Stomach (tissue), 9 donors: ENCODE measurements around the gene OST4. TPM values are rescaled to one million over a fixed set of nuclear protein-coding genes. Genes with fewer than 3 reads are reported as not detected.

ENCODE experiments used
- DNase-seq, 2 donors: peaks; one replicate each; pipeline versions ENCODE4 v3.0.0 to v3.0.0-alpha.2; 2013 to 2019
- H3K27ac ChIP-seq, 5 donors: fragments of 200-600 bp in 4 of 5; sonication (generic) in 4 of 5; one replicate each; pipeline ENCODE4 v1.5.1; 2013 to 2019; ENCODE audit warnings: mild to moderate bottlenecking in 1 of 5, moderate library complexity in 1 of 5
- H3K27me3 ChIP-seq, 3 donors: fragments of 200-600 bp; sonication (generic); one replicate each; pipeline ENCODE4 v1.5.1; 2017 to 2019; ENCODE audit warnings: mixed run types in 1 of 3
- H3K36me3 ChIP-seq, 4 donors: fragments of 200-600 bp; sonication (generic); 1 replicate in 3 of 4; 2 replicates in 1 of 4; pipeline ENCODE4 v1.5.1; 2016 to 2019
- H3K4me1 ChIP-seq, 4 donors: fragments of 200-600 bp; sonication (generic); one replicate each; pipeline ENCODE4 v1.5.1; 2016 to 2019
- H3K4me3 ChIP-seq, 4 donors: fragments of 200-600 bp; sonication (generic) in 3 of 4; one replicate each; pipeline ENCODE4 v1.5.1; 2016 to 2019; ENCODE audit warnings: mild to moderate bottlenecking in 1 of 4
- H3K9me3 ChIP-seq, 4 donors: fragments of 200-600 bp; sonication (generic); one replicate each; pipeline ENCODE4 v1.5.1; 2016 to 2019
- EP300 ChIP-seq: sonication (generic); formaldehyde crosslinking; IDR thresholded peaks from one replicate; pipeline ENCODE4 v1.6.1; 2017; ENCODE audit warnings: antibody characterized with exemption
- POLR2A ChIP-seq, 4 donors: fragments of 450-650 bp; IDR thresholded peaks; one replicate each; pipeline ENCODE4 v1.6.1; 2016; ENCODE audit warnings: antibody characterized with exemption in 4 of 4, control low read depth in 2 of 4, mild to moderate bottlenecking in 1 of 4, moderate library complexity in 1 of 4
- POLR2AphosphoS5 ChIP-seq, 3 donors: sonication (generic); formaldehyde crosslinking; IDR thresholded peaks; one replicate each; pipeline ENCODE4 v1.6.1; 2016; ENCODE audit warnings: antibody characterized with exemption in 3 of 3
- WGBS, 5 donors: extraction: QIAGEN DNeasy Blood & Tissue Kit in 3 of 5; methylation state at CpG; one replicate each; pipeline versions ENCODE4 v1.1.5 to v1.1.7; 2013 to 2018; 5-methylcytosine and 5-hydroxymethylcytosine counted together
- intact Hi-C: fragments of 100-400 bp; cut with DNase I; formaldehyde crosslinking; loops from one replicate; pipeline ENCODE4 v1.15.1; 2023; ENCODE audit warnings: low total_unique reads
- polyA plus RNA-seq, 3 donors: library from polyadenylated mRNA; stranded (reverse); fragments of 200-250 nt; gene quantifications; one replicate each; pipeline ENCODE4 v1.2.3, GENCODE V29; 2013
- total RNA-seq, 5 donors: library from RNA; depleted of rRNA; stranded (reverse); fragments of >200 nt; gene quantifications; one replicate each; pipeline versions ENCODE4 v1.1.0 to v1.2.3, GENCODE V29; 2014 to 2016
- TF ChIP-seq, protein P1 (sequence below), 7 experiments: fragments of 450-650 bp in 4 of 7; fragments of 200-600 bp in 3 of 7; sonication (generic) in 3 of 7; IDR thresholded peaks; one replicate each; pipeline ENCODE4 v1.5.1; 2016 to 2019; ENCODE audit warnings: antibody characterized with exemption in 7 of 7, control low read depth in 2 of 7, mild to moderate bottlenecking in 1 of 7
- donor health status: healthy with polysubstance abuse.
- donor health status: Bipolar disorder and iron deficiency.
- donor health status: healthy.

Gene OST4
- total and polyA plus RNA-seq, 8 donors = 16.8 to 610 (median 209) TPM

DNA sequence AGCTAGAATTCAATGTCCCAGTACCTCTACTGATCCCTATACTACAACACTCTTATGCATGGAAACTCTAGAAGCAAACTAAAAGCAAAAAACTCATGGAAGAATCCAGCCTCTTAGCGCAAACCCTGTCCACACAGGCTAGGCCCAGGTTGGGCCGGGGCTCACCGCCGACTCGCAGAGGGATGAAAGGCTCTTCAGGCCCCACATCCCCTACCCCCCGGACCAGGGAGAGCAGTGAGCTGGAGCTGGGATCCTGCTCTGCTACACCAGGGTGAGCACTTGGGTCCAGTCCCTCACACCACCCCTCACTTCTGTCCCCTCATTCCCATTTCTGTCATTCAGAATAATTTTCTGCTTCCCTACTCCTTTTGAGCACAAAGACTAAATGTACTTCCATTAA, 2.0 kb downstream of the OST4 start:
- H3K4me3 ChIP-seq = peak overlapping the region in 1 of 4 donors; percentile 90
- H3K27me3 ChIP-seq = no peaks in the 10 kb centered on the region
- TF ChIP-seq EP300 = no peak
- TF ChIP-seq POLR2A (IDR thresholded peaks at IDR 0.05) = no peak
- TF ChIP-seq, protein P1, sequence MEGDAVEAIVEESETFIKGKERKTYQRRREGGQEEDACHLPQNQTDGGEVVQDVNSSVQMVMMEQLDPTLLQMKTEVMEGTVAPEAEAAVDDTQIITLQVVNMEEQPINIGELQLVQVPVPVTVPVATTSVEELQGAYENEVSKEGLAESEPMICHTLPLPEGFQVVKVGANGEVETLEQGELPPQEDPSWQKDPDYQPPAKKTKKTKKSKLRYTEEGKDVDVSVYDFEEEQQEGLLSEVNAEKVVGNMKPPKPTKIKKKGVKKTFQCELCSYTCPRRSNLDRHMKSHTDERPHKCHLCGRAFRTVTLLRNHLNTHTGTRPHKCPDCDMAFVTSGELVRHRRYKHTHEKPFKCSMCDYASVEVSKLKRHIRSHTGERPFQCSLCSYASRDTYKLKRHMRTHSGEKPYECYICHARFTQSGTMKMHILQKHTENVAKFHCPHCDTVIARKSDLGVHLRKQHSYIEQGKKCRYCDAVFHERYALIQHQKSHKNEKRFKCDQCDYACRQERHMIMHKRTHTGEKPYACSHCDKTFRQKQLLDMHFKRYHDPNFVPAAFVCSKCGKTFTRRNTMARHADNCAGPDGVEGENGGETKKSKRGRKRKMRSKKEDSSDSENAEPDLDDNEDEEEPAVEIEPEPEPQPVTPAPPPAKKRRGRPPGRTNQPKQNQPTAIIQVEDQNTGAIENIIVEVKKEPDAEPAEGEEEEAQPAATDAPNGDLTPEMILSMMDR (IDR thresholded peaks at IDR 0.05) = no peak
- no peak for TF ChIP-seq POLR2AphosphoS5 (IDR thresholded peaks at IDR 0.05)
- peaks cover 30 to 68% (median 56%) of the 10 kb centered on the region in 4 donors for H3K4me1 ChIP-seq
- H3K9me3 ChIP-seq = no peaks in the 10 kb centered on the region
- peak overlapping the region in 3 of 5 donors; percentile 92 to 94 (median 92) for H3K27ac ChIP-seq
- WGBS, 5 donors = 88 to 98% (median 93%) methylated on average over 6 of the region's 6 CpGs
- H3K36me3 ChIP-seq = peaks cover 2 to 55% (median 48%) of the 10 kb centered on the region in 4 donors
- intact Hi-C loops = no loop called here
- DNase-seq = no peak

DNA sequence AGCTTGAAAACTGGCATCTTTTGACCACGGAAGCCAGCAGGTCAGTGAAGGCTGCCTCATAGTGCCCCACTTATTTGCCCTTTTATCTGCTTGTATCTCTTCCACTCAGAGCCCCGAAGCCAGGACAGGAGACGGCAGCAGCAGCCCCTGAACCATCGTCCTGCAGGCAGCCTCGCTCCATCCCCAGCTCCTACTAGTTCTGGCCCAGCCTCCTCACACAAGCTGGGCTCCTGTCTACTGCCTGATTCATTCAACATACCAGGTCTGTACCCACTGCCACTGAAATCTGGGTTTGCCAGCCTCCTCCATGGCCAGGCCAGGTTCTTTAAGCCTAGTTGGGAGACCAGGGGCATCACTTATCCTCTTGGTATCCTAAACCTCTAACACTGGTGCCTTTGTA, 4.1 kb downstream of the OST4 start:
- Histone ChIP-seq H3K4me1 (peaks cover 29 to 52% (median 43%) of the 10 kb centered on the region in 4 donors), H3K36me3 (peaks cover 2 to 61% (median 50%) of the 10 kb centered on the region in 4 donors), H3K27ac (no peak overlapping the region), H3K9me3 (no peaks in the 10 kb centered on the region), H3K27me3 (no peaks in the 10 kb centered on the region), H3K4me3 (no peak overlapping the region)
- intact Hi-C loops = no loop called here
- WGBS, 5 donors = 88 to 96% (median 90%) methylated on average over 5 of the region's 5 CpGs
- TF ChIP-seq EP300 (no peak), POLR2AphosphoS5 (IDR thresholded peaks at IDR 0.05) (no peak), POLR2A (IDR thresholded peaks at IDR 0.05) (no peak)
- TF ChIP-seq, protein P1 (IDR thresholded peaks at IDR 0.05) = no peak
- no peak for DNase-seq

DNA sequence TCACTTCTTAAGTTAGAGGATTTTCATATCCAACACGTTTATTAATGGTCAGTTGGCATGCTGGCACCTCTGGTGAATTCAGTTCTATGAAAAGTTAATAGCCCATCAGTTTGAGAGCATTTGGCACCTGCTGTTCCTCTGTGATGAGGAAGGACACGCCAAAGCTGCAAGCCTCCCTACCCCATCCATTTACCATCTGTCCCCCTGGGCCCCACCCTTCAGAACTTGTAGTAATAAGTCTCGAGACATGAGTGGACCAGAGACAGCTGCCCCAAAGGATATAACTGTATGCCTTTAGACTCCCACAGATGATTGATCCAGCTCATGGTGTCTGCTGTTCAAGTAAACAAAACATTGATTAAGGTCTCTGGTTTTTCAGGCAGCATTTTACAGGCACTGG, 6.3 kb downstream of the OST4 start:
- Histone ChIP-seq H3K36me3 (peaks cover 2 to 69% (median 61%) of the 10 kb centered on the region in 4 donors), H3K9me3 (no peaks in the 10 kb centered on the region), H3K4me1 (peaks cover 15 to 40% (median 28%) of the 10 kb centered on the region in 4 donors), H3K27ac (peak overlapping the region in 1 of 5 donors; percentile 4), H3K27me3 (no peaks in the 10 kb centered on the region), H3K4me3 (no peak overlapping the region)
- no peak for DNase-seq
- intact Hi-C loops = no loop called here
- 81 to 88% (median 85%) methylated on average over 3 of the region's 3 CpGs for WGBS, 5 donors
- TF ChIP-seq POLR2AphosphoS5 (IDR thresholded peaks at IDR 0.05) = no peak
- no peak for TF ChIP-seq EP300
- TF ChIP-seq, protein P1 (IDR thresholded peaks at IDR 0.05) = no peak
- TF ChIP-seq POLR2A (IDR thresholded peaks at IDR 0.05) = no peak

DNA sequence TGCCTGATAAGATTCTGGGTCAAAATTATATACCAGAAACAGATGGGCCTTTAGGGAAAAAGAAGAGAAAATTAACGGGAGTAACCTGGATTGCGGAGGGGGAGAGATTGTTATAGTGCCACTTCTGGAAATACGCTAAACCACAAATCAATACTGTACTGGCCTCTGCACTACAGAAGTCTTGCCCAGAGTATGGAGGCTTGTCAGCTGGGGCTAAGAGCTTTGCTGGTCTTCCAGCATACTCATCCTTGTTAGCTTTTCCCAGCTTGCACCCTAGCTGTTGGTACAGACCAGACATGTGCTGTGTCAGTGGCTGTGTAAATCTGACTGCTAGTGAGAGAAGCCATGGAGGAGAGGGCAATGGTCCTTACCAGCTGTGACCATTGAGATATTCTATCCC, 11.1 kb downstream of the OST4 start:
- Histone ChIP-seq H3K4me3 (no peak overlapping the region), H3K27me3 (no peaks in the 10 kb centered on the region), H3K36me3 (peaks cover 3 to 69% (median 65%) of the 10 kb centered on the region in 4 donors), H3K9me3 (no peaks in the 10 kb centered on the region), H3K4me1 (peaks cover 0 to 5% (median 2%) of the 10 kb centered on the region in 4 donors), H3K27ac (no peak overlapping the region)
- WGBS, 5 donors = 86 to 91% (median 88%) methylated on average over 3 of the region's 3 CpGs
- no peak for DNase-seq
- TF ChIP-seq, protein P1 (IDR thresholded peaks at IDR 0.05) = no peak
- TF ChIP-seq POLR2AphosphoS5 (IDR thresholded peaks at IDR 0.05) (no peak), POLR2A (IDR thresholded peaks at IDR 0.05) (no peak), EP300 (no peak)
- intact Hi-C loops = no loop called here
